Measurements from ENCODE around the gene TIMELESS.
"Not testable (repeated sequence)": the region's sequence is repeated elsewhere in the genome, so short reads cannot be mapped to it uniquely, and the experiment has no call there.

The TIMELESS gene

GRCh38 chr12:56411781-56412639 is 37.2 kb downstream of the TIMELESS start:
- no peak for DNase-seq (ENCODE audit: extremely low read depth, low read depth)
- TF ChIP-seq CTCF (IDR thresholded peaks at IDR 0.05; ENCODE audit: low read depth, low read length), result no peak

- no peak for DNase-seq (ENCODE audit: extremely low read depth, low read depth)
- TF ChIP-seq CTCF (IDR thresholded peaks at IDR 0.05; ENCODE audit: low read depth, low read length), result no peak
Measured at GRCh38 chr12:56410768-56411167, 38.5 kb downstream of the TIMELESS start.

- no peak for DNase-seq (ENCODE audit: extremely low read depth, low read depth)
- no peak for TF ChIP-seq CTCF (IDR thresholded peaks at IDR 0.05; ENCODE audit: low read depth, low read length)
Measured at GRCh38 chr12:56408799-56409417, 40.3 kb downstream of the TIMELESS start.

GRCh38 chr12:56404227-56404626 is 45.0 kb downstream of the TIMELESS start:
- not testable (repeated sequence) for DNase-seq (ENCODE audit: extremely low read depth, low read depth)

- DNase-seq (ENCODE audit: extremely low read depth, low read depth), result not testable (repeated sequence)
Measured at GRCh38 chr12:56401612-56402011, 47.6 kb downstream of the TIMELESS start.

GRCh38 chr12:56401125-56401524 is 48.1 kb downstream of the TIMELESS start:
- DNase-seq (ENCODE audit: extremely low read depth, low read depth), result not testable (repeated sequence)

GRCh38 chr12:56399466-56399865 is 49.8 kb downstream of the TIMELESS start:
- not testable (repeated sequence) for DNase-seq (ENCODE audit: extremely low read depth, low read depth)

- no peak for TF ChIP-seq CTCF (IDR thresholded peaks at IDR 0.05; ENCODE audit: low read depth, low read length)
- no peak for DNase-seq (ENCODE audit: extremely low read depth, low read depth)
Measured at GRCh38 chr12:56398324-56398723, 50.9 kb downstream of the TIMELESS start.

- no peak for DNase-seq (ENCODE audit: extremely low read depth, low read depth)
- no peak for TF ChIP-seq CTCF (IDR thresholded peaks at IDR 0.05; ENCODE audit: low read depth, low read length)
Measured at GRCh38 chr12:56392331-56392730, 56.9 kb downstream of the TIMELESS start.

Measured in AG09319 (cell line).